Cardiac fibroblast (primary cell): ENCODE results near the gene SELENOT.
A peak's percentile ranks its signal among the peaks of the same experiment; 100 is the strongest.
"Not testable (repeated sequence)": the region's sequence is repeated elsewhere in the genome, so short reads cannot be mapped to it uniquely, and the experiment has no call there.

Experiments used
- DNase-seq, 2 donors: peaks; one replicate each; pipeline versions ENCODE4 v3.0.0 to v3.0.0-alpha.2; 2010; ENCODE audit warnings: low read depth in 2 of 2
- H3K4me3 ChIP-seq, 2 donors: replicated peaks in 1 of 2; 1 replicate in 1 of 2; 2 replicates in 1 of 2; pipeline ENCODE4 v1.5.1; 2011; ENCODE audit warnings: low read depth in 2 of 2, low read length in 2 of 2, mild to moderate bottlenecking in 2 of 2, moderate library complexity in 1 of 2
- TF ChIP-seq, protein P1 (sequence below): IDR thresholded peaks from one replicate; pipeline ENCODE4 v1.5.1; 2011; ENCODE audit warnings: low read depth, mild to moderate bottlenecking, low read length, inconsistent platforms

SELENOT gene

DNA sequence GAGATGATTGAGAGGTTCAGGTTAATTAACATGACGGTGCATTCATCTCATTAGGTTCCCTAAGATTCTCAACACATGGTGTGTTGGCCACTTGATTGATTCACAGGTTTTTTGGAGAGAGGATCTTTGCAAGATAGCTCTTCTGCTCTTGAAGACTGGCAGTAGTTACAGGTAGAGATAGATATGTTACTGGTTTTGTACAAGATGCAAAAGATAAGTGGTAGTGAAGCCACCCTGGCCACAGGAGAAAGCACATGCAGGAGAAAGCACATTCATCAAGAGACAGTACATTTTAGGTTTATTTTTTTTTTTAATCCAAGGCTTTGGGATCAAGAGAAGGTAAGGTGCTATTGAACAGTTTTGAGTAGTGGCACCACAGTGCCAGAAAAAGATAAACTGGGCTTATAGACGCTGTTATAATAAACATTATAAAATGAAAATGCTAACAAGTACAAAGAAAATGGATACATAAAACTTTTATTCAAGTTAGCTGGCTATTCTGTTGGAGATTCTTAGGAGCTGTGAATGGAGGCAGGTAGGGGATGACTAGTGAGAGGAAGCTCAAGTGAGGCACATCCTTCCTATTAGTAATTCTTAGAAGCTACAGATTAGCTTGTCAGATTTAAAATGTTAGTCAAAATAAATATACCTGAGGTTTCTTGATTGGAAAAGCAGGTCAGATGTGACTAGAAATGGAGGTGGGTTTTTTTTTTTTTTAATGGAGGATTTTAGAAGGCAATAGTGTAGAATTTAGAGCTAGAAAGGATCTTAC lies 10.8 kb downstream of the SELENOT start:
- no peak for DNase-seq
- TF ChIP-seq, protein P1, sequence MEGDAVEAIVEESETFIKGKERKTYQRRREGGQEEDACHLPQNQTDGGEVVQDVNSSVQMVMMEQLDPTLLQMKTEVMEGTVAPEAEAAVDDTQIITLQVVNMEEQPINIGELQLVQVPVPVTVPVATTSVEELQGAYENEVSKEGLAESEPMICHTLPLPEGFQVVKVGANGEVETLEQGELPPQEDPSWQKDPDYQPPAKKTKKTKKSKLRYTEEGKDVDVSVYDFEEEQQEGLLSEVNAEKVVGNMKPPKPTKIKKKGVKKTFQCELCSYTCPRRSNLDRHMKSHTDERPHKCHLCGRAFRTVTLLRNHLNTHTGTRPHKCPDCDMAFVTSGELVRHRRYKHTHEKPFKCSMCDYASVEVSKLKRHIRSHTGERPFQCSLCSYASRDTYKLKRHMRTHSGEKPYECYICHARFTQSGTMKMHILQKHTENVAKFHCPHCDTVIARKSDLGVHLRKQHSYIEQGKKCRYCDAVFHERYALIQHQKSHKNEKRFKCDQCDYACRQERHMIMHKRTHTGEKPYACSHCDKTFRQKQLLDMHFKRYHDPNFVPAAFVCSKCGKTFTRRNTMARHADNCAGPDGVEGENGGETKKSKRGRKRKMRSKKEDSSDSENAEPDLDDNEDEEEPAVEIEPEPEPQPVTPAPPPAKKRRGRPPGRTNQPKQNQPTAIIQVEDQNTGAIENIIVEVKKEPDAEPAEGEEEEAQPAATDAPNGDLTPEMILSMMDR: no peak
- no peak overlapping the region for H3K4me3 ChIP-seq

DNA sequence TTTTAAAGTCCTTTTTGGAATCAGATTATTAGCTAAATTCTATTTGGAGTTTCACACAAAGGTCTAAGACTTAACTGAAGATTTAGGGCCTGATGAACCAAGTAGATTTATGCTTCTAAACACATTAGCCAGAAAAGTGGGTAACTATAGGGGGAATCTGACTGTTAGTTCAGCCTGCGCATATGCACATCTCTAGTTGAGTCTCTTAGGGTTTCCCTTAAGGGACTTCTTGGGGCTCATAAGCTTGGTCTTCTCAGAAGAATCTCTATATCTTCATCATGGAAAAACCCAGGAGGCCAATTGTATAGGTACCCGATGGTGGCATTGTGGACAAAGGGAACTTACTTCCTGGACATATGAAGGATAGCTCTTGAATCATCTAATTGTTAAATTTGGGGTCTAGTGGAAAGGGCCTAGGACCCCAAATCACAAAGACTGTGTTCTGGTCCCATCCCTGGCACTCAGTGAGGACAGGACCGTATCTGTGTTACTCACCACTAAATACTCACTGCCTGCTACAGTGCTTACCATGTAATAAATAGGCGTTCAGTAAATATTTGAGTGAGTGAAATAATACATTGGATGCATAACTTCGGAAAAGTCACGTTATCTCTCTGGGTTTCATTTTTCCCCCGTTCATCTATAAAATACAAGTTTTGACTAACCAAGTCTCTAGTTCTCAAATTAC lies 17.0 kb downstream of the SELENOT start:
- no peak overlapping the region for H3K4me3 ChIP-seq
- no peak for DNase-seq
- TF ChIP-seq, protein P1: no peak

DNA sequence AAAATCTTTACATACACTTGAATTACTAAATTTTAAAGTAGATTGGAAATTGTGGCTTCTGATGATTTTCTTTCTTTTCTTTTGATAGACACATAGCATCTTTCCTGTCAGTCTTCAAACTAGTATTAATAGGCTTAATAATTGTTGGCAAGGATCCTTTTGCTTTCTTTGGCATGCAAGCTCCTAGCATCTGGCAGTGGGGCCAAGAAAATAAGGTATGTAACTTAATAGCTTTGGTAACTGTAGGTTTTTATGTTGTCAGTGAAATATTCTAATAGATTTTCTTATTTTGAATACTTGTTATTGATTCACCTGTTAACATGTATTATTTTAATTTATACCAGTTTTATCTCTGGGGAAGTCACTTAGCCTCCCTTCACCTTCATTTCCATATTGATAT lies 19.8 kb downstream of the SELENOT start:
- DNase-seq: peak in 1 of 2 donors; percentile 25
- H3K4me3 ChIP-seq: not testable (repeated sequence)

DNA sequence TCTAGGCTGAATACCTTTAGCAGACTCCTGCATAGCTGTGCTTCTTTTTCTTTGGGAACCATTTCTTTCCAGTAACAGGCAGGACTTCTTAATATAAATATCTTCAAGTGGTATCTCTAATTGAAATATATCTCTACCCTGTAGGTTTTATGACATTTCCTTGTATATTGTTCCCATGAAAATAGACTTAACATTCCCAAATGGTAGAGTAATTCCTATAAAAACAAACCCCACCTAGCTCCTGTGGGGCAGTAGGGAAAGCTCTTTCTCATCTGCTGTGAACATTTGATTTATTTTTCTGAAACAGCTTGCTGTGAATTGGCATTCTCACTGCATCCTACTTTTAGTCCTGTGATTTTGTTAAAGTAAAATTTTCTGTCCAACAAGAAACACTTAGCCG lies 20.8 kb downstream of the SELENOT start:
- TF ChIP-seq, protein P1: no peak
- DNase-seq: no peak
- H3K4me3 ChIP-seq: no peak overlapping the region

DNA sequence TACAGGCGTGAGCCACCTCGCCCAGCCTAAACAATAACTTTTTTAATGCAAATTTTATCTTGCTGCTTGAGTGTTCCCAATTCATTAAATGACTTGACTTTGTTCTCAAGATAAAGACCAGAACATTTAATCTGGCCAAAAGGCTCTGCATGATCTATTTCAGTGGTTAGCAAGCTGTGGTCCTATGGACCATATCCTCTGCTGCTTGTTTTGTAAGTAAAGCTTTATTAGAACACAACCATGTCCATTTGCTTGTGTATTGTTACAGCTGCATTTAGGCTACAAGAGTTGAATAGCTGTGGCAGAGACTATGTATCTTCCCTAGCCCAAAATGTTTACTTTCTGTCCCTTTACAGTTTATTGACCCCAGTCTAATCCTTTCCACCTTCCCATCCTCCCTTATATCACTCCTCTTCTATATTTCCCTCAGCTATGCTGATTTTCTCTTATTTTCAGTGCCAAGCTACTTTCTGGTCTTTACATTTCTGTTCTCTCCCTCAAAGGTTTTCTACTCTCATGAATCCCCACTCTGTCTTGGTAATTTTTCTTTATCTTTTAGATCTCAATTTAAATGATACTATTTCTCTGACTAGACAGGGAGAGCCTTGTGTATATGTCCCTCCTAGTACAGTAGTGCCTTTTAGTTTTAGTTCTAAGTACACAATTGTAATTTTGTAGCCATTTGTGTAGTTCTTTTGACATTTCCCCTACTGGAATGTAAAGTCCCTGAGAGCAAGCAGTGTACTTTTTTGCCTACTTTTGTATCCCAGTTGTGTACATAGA lies 23.2 kb downstream of the SELENOT start:
- TF ChIP-seq, protein P1: no peak
- H3K4me3 ChIP-seq: no peak overlapping the region
- no peak for DNase-seq

DNA sequence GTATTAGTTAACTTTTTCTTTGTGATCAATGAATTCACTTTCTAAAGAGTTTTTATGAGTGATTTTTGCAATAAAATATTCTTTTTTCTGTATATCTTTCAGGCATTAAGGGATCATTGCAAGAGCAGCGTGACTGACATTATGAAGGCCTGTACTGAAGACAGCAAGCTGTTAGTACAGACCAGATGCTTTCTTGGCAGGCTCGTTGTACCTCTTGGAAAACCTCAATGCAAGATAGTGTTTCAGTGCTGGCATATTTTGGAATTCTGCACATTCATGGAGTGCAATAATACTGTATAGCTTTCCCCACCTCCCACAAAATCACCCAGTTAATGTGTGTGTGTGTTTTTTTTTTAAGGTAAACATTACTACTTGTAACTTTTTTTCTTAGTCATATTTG lies 24.4 kb downstream of the SELENOT start:
- peak in 1 of 2 donors; percentile 78 for DNase-seq

More for the DNA sequence above, 24.4 kb downstream of the SELENOT start:
- TF ChIP-seq, protein P1: no peak
- H3K4me3 ChIP-seq: no peak overlapping the region
